SU-DHL-6 (cell line): ENCODE results near the gene SMPD3.

Experiments
- H2AFZ ChIP-seq: fragments of 200-600 bp; sonication (generic); 2 replicates; pipeline ENCODE4 v1.6.1; 2014; ENCODE audit warnings: low read depth, mild to moderate bottlenecking, moderate library complexity, mixed read lengths, antibody characterized with exemption, low read length; ENCODE audit not compliant: severe bottlenecking
- H3F3A ChIP-seq: fragments of 200-600 bp; shearing (Covaris generic); 2 replicates; pipeline ENCODE4 v1.6.0; 2016; ENCODE audit warnings: antibody characterized with exemption, mild to moderate bottlenecking; ENCODE audit not compliant: insufficient read depth
- H3K27ac ChIP-seq: fragments of 200-600 bp; sonication (generic); 2 replicates; pipeline ENCODE4 v1.5.1; 2016; ENCODE audit warnings: low read depth, mild to moderate bottlenecking, low read length, moderate library complexity, mixed read lengths
- H3K27me3 ChIP-seq: fragments of 200-600 bp; sonication (generic), shearing (Covaris generic); 2 replicates; pipeline ENCODE4 v1.6.0; 2014; ENCODE audit warnings: mild to moderate bottlenecking, low read length
- H3K36me3 ChIP-seq: fragments of 200-600 bp; sonication (generic); 2 replicates; pipeline ENCODE4 v1.6.1; 2014; ENCODE audit warnings: mild to moderate bottlenecking, low read length, mixed read lengths
- H3K4me2 ChIP-seq: fragments of 300-600, 200-600 bp; shearing (Covaris generic), sonication (generic); 2 replicates; pipeline ENCODE4 v1.6.0; 2014; ENCODE audit warnings: low read length, low read depth, mild to moderate bottlenecking; ENCODE audit not compliant: poor library complexity, severe bottlenecking
- H3K4me3 ChIP-seq: fragments of 200-600 bp; sonication (generic); 2 replicates; pipeline ENCODE4 v1.5.1; 2014; ENCODE audit warnings: antibody characterized with exemption, low read length, mild to moderate bottlenecking, mixed read lengths; ENCODE audit not compliant: insufficient read depth, poor library complexity, severe bottlenecking
- H3K79me2 ChIP-seq: fragments of 200-600 bp; sonication (generic); 2 replicates; pipeline ENCODE4 v1.6.1; 2014; ENCODE audit warnings: mild to moderate bottlenecking, low read length, moderate library complexity; ENCODE audit not compliant: insufficient read depth
- H3K9ac ChIP-seq: fragments of 200-600 bp; sonication (generic); 2 replicates; pipeline ENCODE4 v1.7.0; 2014; ENCODE audit warnings: mild to moderate bottlenecking, low read length
- H3K9me2 ChIP-seq: fragments of 200-600 bp; sonication (generic); replicated peaks from 2 replicates; pipeline ENCODE4 v1.6.1; 2014; ENCODE audit warnings: low read length; ENCODE audit not compliant: insufficient read depth
- H3K9me3 ChIP-seq: fragments of 200-600 bp; sonication (generic); 2 replicates; pipeline ENCODE4 v1.6.1; 2014; ENCODE audit warnings: low read length, mixed read lengths; ENCODE audit not compliant: insufficient read depth
- H4K20me1 ChIP-seq: fragments of 200-600 bp; sonication (generic); 2 replicates; pipeline ENCODE4 v1.6.1; 2014; ENCODE audit warnings: low read depth, mild to moderate bottlenecking, antibody characterized with exemption, low read length, moderate library complexity, mixed read lengths
- EZH2phosphoT487 ChIP-seq: fragments of 200-600 bp; sonication (generic), shearing (Covaris generic); conservative IDR thresholded peaks from 2 replicates; pipeline ENCODE4 v1.6.1; 2018; ENCODE audit warnings: mild to moderate bottlenecking, antibody characterized with exemption, low read length, moderate library complexity, mixed read lengths
- TF ChIP-seq, protein P1 (sequence below): fragments of 200-600 bp; sonication (generic); IDR thresholded peaks from one replicate; pipeline ENCODE4 v1.5.1; 2017; ENCODE audit warnings: antibody characterized with exemption, mild to moderate bottlenecking, low read length, moderate library complexity; ENCODE audit not compliant: insufficient read depth, poor library complexity, severe bottlenecking

Gene SMPD3

GRCh38 chr16:68365167-68365817, 83.0 kb downstream of the SMPD3 start:
- Histone ChIP-seq H3K79me2 (no peaks in the 10 kb centered on the region), H3K9ac (no peak overlapping the region), H3F3A (no peaks in the 10 kb centered on the region), H2AFZ (no peak overlapping the region), H3K9me3 (no peaks in the 10 kb centered on the region), H4K20me1 (no peaks in the 10 kb centered on the region), H3K4me3 (no peak overlapping the region), H3K9me2 (no peaks in the 10 kb centered on the region), H3K36me3 (no peaks in the 10 kb centered on the region), H3K27ac (no peak overlapping the region), H3K27me3 (no peaks in the 10 kb centered on the region), H3K4me2 (no peak overlapping the region)
- no peak for TF ChIP-seq EZH2phosphoT487
- TF ChIP-seq, protein P1, sequence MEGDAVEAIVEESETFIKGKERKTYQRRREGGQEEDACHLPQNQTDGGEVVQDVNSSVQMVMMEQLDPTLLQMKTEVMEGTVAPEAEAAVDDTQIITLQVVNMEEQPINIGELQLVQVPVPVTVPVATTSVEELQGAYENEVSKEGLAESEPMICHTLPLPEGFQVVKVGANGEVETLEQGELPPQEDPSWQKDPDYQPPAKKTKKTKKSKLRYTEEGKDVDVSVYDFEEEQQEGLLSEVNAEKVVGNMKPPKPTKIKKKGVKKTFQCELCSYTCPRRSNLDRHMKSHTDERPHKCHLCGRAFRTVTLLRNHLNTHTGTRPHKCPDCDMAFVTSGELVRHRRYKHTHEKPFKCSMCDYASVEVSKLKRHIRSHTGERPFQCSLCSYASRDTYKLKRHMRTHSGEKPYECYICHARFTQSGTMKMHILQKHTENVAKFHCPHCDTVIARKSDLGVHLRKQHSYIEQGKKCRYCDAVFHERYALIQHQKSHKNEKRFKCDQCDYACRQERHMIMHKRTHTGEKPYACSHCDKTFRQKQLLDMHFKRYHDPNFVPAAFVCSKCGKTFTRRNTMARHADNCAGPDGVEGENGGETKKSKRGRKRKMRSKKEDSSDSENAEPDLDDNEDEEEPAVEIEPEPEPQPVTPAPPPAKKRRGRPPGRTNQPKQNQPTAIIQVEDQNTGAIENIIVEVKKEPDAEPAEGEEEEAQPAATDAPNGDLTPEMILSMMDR = no peak

DNA sequence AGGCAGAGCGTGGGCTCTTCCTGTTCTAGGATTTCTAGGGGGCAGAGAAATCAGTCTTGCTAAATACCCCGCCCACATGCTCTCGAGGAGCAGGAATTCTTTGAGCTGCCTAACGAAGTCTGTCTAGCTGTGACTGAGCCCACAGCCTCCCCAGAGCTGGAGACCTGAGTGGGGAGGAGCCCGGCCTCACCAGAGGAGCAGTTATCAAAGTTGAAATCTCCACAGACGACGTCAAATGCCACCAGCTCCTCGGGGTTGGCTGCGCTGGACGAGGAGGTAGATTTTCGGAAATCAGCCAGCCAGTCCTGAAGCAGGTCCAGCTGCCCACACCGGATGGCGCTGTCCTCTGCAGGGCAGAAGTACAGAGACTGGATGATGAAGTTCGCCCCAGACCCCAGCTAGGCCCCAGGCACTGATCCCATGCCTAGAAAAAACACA, 83.7 kb downstream of the SMPD3 start:
- Histone ChIP-seq H3K9me3 (no peaks in the 10 kb centered on the region), H3K4me2 (no peak overlapping the region), H3K4me3 (no peak overlapping the region), H3F3A (no peaks in the 10 kb centered on the region), H3K27me3 (no peaks in the 10 kb centered on the region), H2AFZ (no peak overlapping the region), H3K36me3 (no peaks in the 10 kb centered on the region), H3K79me2 (no peaks in the 10 kb centered on the region), H3K9me2 (no peaks in the 10 kb centered on the region), H3K27ac (no peak overlapping the region), H4K20me1 (no peaks in the 10 kb centered on the region), H3K9ac (no peak overlapping the region)
- TF ChIP-seq, protein P1 = no peak
- no peak for TF ChIP-seq EZH2phosphoT487

GRCh38 chr16:68363658-68364521, 84.4 kb downstream of the SMPD3 start:
- H3F3A ChIP-seq = no peaks in the 10 kb centered on the region
- no peak overlapping the region for H3K27ac ChIP-seq
- no peak overlapping the region for H2AFZ ChIP-seq
- H3K4me2 ChIP-seq = no peak overlapping the region
- no peak overlapping the region for H3K4me3 ChIP-seq
- no peaks in the 10 kb centered on the region for H3K9me3 ChIP-seq
- no peaks in the 10 kb centered on the region for H4K20me1 ChIP-seq
- H3K9ac ChIP-seq = no peak overlapping the region
- no peaks in the 10 kb centered on the region for H3K79me2 ChIP-seq
- no peaks in the 10 kb centered on the region for H3K9me2 ChIP-seq
- TF ChIP-seq EZH2phosphoT487 = no peak
- TF ChIP-seq, protein P1 = no peak
- H3K36me3 ChIP-seq = no peaks in the 10 kb centered on the region
- no peaks in the 10 kb centered on the region for H3K27me3 ChIP-seq
